Measurements from ENCODE around the gene DNAJB13.
"Not testable (repeated sequence)": the region's sequence is repeated elsewhere in the genome, so short reads cannot be mapped to it uniquely, and the experiment has no call there.

The DNAJB13 gene

GRCh38 chr11:73978576-73979086, 27.8 kb downstream of the DNAJB13 start:
- no peak for DNase-seq

DNA sequence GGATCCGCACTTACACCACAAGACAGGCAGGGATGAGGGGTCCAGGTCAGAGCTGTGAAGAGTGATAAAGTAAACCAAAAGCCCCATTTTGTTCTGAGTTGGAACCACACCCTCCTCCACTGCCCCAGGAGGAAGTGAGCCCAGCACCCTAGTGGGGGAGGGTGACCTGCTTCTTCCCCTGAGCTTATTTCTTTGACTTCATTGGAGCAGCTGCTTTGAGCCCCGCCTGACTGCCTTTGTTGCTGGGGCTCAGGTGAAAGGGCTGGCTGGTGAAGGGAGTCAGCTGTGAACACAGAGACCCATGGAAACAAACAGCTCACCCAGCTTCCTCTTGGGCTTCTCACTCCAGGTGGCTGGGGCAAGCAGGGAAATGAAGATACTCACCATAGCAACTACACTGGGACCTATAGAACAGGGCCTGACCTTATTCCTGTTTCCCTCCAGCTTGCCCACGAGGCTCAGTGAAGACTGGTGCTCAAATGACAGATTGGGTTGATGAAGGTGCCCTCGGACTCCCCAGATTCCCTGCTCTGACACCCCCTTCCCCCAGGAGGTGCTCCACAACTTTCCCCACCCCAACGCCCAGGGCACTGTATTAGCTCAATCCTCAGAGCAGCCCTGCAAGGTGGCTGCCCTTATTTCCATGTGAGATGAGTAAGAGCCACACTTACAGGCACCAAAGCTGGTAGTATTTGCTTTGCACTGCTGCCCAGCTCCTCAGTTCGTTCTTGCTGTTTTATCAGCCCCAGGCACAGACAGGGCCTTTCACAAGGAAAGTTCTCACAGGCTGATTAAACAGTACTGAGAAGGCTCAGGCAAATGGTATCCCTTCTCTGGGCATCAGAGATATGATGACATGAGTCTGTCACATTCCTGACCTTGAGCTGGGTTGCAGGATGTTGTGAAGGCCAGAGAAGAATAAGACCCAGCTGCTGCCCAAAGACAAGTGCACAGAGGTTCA, 29.5 kb downstream of the DNAJB13 start:
- no peak for DNase-seq

- no peak for DNase-seq
Measured at GRCh38 chr11:73981051-73981805, 30.4 kb downstream of the DNAJB13 start.

DNA sequence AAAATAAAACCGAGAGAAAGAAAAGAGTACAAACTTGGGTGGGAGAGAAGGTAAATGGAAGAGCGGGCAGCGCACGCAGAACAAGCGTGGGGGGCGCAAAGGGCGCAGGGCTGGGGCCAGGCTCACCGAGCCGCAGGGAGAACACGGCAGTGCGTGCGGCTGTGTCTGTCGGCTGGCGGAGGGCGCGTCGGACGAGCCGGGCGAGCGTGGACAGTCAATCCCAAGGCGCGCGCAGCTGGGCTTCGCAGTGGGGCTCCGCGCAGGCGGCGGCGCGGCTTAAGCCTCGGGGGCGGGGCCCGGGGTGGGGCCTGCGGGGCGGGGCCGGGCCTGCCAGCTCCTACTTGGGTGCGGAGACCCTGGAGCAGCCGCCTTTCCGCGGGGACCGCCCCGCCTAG, 31.8 kb downstream of the DNAJB13 start, which contains the start of gene UCP2:
TSS of gene UCP2 (minus strand) at position 249 of the 395 bp plus-strand sequence. CDS start 4,465 bp downstream, outside the sequence.
- DNase-seq = peak; percentile 87

DNA sequence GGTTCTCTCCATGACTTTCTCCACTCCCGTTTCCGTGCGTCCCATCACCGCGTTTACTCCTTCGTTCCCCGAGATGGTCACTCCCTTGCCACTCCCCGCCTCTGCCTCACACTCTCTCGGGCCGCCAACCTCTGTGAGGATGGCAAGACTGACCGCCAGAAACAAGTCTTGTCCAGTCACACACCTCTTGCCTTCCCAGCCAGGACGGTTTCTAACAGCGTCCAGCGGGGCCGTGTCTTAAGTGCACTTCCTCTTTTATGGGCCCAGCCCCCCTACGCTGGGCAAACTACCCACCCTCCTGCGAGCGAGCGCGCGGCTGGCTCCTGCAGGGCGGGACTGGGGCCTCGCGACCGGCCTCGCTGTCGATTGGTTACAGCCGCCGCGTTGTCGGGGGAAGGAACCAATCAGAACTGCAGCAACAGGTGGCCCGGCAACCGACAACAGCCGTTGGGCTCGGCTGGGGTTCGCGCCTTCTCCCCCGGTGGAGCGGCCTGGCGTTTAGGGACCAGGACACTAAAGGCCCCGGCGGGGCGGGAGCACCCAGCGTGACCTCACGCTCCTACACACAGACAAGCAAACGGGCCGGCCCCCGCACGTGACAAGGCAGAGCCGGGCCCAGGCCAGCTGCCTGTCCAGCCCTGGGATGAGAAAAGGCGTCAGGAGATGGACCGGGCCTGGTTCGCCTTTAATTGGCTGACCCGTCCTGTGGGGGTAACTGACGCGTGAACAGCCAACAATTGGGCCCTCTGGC, 32.3 kb downstream of the DNAJB13 start:
- peak; percentile 97 for DNase-seq

DNA sequence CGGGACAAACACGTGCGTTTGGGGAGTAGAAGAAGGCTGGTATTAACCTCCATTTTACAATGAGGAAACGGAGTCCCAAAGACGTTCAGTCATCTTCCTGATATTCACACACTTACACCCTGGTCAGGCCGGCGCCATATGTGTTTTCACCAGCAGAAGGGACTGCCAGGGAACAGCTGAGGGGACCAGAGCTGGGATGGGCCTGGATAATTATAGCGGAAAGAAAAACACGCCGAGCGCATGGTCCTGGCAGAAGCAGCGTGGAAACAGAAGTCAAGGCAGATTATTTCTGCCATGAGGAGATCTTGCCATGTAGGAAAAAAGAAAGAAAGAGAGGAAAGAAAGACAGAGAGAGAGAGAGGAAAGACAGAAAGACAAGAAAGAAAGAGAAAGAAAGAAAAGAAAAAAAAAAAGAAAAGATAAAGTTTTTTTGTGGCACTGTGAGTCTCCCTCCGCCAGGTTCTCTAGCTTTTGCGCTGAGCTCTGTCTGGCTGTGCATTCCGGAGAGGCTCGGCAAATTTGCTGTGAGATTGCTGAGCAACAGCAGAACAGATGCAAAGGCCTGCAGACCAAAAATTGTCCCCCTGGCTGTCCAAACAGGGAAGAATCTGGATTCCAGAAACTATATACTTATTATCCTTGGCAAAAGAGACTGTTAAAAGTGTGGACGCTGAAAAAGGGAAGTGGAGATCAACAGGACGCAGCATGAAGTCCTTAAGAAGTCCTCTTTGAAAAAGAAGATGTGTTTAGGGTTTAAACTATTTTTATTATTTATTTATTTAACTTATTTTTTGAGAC, 33.1 kb downstream of the DNAJB13 start:
- DNase-seq = peak; percentile 47

GRCh38 chr11:73985661-73986060, 34.8 kb downstream of the DNAJB13 start:
- DNase-seq = not testable (repeated sequence)

GRCh38 chr11:73988227-73988626, 37.4 kb downstream of the DNAJB13 start:
- DNase-seq = no peak

DNA sequence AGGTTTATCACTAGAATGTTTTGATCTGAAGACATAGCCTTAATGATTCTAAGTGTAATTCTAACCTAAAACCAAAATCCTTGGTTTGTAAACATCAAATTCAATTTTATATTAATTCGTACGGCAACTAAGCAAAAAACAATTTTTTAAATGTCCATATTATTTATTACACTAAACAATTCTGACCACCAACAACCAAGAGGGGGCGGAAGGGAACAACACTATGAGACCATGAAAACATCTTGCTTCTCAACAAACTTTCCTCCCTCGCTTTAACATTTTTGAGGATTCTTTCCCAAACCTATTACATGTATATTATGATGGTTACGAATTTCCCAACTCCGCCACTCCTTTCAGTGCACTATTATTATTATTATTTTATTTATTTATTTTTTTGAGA, 38.3 kb downstream of the DNAJB13 start:
- DNase-seq = no peak

- no peak for DNase-seq
Measured at GRCh38 chr11:73990730-73991129, 39.9 kb downstream of the DNAJB13 start.

- no peak for DNase-seq
Measured at GRCh38 chr11:73991471-73992006, 40.7 kb downstream of the DNAJB13 start.

GRCh38 chr11:73995247-73995646, 44.4 kb downstream of the DNAJB13 start:
- no peak for DNase-seq

- no peak for DNase-seq
Measured at GRCh38 chr11:73995731-73996130, 44.9 kb downstream of the DNAJB13 start.

DNA sequence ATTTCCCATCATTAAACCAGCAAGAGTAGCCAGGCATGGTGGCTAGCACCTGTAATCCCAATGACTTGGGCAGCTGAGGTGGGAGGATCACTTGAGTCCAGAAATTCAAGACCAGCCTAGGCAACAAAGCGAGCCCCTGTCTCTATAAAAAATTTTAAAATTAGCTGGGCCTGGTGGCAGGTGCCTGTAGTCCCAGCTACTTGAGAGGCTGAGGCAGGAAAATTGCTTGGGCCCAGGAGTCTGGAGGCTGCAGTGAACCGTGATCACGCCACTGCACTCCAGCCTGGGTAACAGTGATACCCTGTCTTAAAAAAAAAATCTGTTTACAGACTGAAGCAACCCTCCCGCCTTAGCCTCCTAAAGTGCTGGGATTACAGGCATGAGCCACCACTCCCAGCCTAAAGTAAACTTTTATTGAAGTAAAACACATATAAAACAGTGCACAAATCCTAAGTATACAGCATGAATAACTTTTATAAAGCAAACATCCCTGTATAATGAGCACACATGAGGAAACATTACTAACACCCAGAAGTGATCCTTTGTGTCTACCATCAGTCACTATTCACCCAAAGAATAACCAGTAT, 45.4 kb downstream of the DNAJB13 start:
- no peak for DNase-seq

DNA sequence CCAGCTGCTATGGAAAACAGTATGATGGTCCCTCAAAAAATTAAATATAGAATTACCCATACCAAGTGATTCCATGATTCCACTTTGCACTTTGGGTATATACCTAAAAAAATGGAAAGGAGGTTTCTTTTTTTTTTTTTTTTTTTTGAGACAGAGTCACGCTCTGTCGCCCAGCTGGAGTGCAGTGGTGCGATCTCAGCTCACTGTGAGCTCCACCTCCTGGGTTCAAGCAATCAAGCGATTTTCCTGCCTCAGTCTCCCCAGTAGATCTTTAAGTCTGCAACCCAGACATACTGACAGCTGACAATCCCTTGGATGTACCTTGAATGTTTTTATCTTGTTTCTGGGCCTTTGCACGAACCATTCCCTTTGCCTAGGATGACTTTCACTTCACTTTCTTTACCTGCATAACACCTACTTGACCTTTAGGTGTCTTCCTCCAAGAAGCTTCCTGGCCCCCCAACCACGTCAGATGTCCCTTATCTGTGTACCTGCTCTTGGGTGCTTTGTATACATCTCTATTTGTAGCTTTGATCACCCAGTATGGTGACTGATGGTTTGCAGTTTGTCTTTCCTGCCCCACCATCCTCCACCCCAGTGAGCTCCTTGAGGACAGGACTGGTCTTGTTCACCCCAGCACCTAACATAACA, 46.4 kb downstream of the DNAJB13 start:
- no peak for DNase-seq

- DNase-seq = no peak
Measured at GRCh38 chr11:73998846-73999575, 48.2 kb downstream of the DNAJB13 start.

GRCh38 chr11:73999581-74000306, 48.9 kb downstream of the DNAJB13 start:
- no peak for DNase-seq

- DNase-seq = no peak
Measured at GRCh38 chr11:74000307-74001133, 49.7 kb downstream of the DNAJB13 start.

All from NCI-H1105 treated with DMSO at 0.1 percent for 48 hours (cell line).